Thyroid gland (tissue), 4 donors: ENCODE results near the gene TRAF4.

Source experiments
- CTCF ChIP-seq, 6 experiments: fragments of 200-600 bp in 3 of 6; fragments of 450-650 bp in 3 of 6; sonication (generic) in 3 of 6; IDR thresholded peaks; one replicate each; pipeline ENCODE4 v1.5.1; 2016 to 2019; ENCODE audit warnings: antibody characterized with exemption in 6 of 6, mild to moderate bottlenecking in 2 of 6, inconsistent platforms in 1 of 6, moderate library complexity in 1 of 6
- POLR2A ChIP-seq, 2 donors: fragments of 450-650 bp; IDR thresholded peaks; one replicate each; pipeline ENCODE4 v1.6.1; 2017; ENCODE audit warnings: antibody characterized with exemption in 2 of 2, mild to moderate bottlenecking in 2 of 2, moderate library complexity in 1 of 2

GRCh38 chr17:28706471-28707338 is 37.1 kb upstream of the TRAF4 start:
- TF ChIP-seq CTCF (IDR thresholded peaks at IDR 0.05) (no peak), POLR2A (IDR thresholded peaks at IDR 0.05) (no peak)
